GM13976 (cell line): Measurements from ENCODE around the gene GRK5.

Source experiments
- DNase-seq: peaks from one replicate; pipeline ENCODE4 v3.0.0; 2012; ENCODE audit warnings: low spot score
- in situ Hi-C: fragments of 300-500 bp; cut with MboI; formaldehyde crosslinking; loops from one replicate; pipeline ENCODE4 v1.12.0; 2022; ENCODE audit warnings: low sequenced_read_pairs, mixed read lengths, inconsistent platforms; ENCODE audit not compliant: unreplicated experiment
- TF ChIP-seq, protein P1 (sequence below): IDR thresholded peaks from 2 replicates; pipeline ENCODE4 v1.5.1; 2012; ENCODE audit warnings: borderline replicate concordance, mild to moderate bottlenecking; ENCODE audit not compliant: insufficient read depth; ENCODE audit errors: extremely low read depth, missing control alignments, control extremely low read depth

GRK5 gene

DNA sequence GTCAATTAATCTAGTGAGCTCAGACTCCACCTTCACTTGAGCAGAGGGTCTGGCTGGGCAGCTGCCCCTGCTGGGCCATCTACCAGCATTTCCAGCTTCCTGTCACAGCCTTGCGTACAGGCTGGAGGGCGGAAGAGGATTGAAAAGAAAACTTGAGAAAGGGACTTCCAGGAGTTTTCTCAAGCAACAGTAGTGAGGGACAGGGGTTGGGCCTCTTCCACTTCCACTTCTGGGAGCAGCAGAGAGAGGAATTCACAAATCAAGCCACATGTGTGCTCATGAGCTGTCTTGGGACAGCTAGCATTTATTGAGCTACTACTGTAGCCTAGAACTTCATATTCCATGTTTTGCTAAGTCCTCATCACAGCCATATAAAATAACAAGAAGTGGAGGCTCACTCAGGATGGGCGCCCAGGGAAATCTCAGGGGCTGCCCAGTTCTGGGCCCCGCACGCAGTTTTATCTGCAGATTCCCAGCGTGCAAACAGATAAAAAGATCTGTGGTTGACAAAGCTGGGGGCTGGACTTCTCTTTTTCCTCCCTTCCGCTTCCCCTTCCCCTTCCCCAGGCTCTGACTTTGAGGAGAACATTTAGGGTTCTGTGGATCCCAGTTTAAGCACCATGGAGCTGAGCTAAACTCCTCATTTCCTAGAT is 199.4 kb downstream of the GRK5 start:
- in situ Hi-C loops, result no loop called here
- TF ChIP-seq, protein P1, sequence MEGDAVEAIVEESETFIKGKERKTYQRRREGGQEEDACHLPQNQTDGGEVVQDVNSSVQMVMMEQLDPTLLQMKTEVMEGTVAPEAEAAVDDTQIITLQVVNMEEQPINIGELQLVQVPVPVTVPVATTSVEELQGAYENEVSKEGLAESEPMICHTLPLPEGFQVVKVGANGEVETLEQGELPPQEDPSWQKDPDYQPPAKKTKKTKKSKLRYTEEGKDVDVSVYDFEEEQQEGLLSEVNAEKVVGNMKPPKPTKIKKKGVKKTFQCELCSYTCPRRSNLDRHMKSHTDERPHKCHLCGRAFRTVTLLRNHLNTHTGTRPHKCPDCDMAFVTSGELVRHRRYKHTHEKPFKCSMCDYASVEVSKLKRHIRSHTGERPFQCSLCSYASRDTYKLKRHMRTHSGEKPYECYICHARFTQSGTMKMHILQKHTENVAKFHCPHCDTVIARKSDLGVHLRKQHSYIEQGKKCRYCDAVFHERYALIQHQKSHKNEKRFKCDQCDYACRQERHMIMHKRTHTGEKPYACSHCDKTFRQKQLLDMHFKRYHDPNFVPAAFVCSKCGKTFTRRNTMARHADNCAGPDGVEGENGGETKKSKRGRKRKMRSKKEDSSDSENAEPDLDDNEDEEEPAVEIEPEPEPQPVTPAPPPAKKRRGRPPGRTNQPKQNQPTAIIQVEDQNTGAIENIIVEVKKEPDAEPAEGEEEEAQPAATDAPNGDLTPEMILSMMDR, result no peak
- no peak for DNase-seq

- in situ Hi-C loops, result no loop called here
- TF ChIP-seq, protein P1, result no peak
- peak; percentile 66 for DNase-seq
Measured at GRCh38 chr10:119407254-119407777, 199.9 kb downstream of the GRK5 start.

- DNase-seq, result no peak
- TF ChIP-seq, protein P1, result no peak
- in situ Hi-C loops, result no loop called here
Measured at GRCh38 chr10:119408072-119408471, 200.7 kb downstream of the GRK5 start.

GRCh38 chr10:119408969-119409371 is 201.6 kb downstream of the GRK5 start:
- in situ Hi-C loops, result no loop called here
- DNase-seq, result no peak

DNA sequence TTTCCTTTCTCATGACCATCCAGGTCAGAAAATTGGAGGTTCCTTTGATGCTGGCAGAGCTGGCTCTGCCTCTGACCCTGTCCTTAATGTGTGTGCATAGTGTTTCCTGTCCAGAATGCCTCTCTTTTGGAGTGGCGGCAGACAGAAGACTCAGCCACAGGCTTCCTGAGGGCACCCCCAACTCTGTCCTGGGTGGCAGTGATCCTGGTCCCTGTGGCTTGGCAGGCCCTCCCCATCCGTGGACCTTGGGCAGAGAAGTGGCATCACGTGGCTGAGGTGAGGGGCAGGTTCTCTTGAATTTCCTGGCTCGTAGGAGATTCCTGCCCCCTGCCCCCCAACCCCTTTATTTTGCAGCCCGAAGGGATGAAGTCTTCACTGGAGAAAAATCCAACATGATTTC is 202.0 kb downstream of the GRK5 start:
- in situ Hi-C loops, result no loop called here
- no peak for DNase-seq
- TF ChIP-seq, protein P1, result no peak

More at GRCh38 chr10:119408969-119409371, 201.6 kb downstream of the GRK5 start:
- TF ChIP-seq, protein P1, result no peak

DNA sequence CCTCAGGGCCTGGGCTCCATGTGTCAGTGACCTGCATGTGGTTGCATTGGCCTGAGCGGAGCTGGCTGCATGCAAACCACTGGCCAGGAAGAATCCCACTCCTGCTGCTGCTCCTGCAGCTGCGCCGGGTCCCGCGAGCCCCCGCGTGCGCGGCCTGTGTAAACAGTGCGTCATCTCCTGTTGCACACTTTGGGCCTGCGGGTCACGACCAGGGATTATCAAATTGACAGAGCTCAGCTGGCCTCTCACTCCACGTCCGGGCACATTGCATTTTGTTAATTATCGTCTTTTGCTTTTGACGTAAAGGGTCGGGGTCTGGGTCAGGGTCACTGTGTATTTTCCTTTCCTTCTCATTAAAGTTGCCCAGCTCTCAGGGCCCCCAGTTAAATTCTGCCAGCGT is 202.5 kb downstream of the GRK5 start:
- DNase-seq, result no peak
- TF ChIP-seq, protein P1, result no peak
- in situ Hi-C loops, result loop anchor here (10.0 kb wide), 1 partner anchor 215 kb away; no protein-coding TSS in a partner anchor
